Stimulated activated CD8-positive, alpha-beta memory T cell treated with anti-CD3 and anti-CD28 coated beads, Interleukin-7, amount 100 ng/mL, for 48 hours (primary cell): ENCODE results near the gene SPATA25.
"Not testable (repeated sequence)": the region's sequence is repeated elsewhere in the genome, so short reads cannot be mapped to it uniquely, and the experiment has no call there.

Source experiments
- DNase-seq, 2 donors: peaks; one replicate each; pipeline ENCODE4 v3.0.0-alpha.2; 2020; ENCODE audit warnings: low read depth in 1 of 2; ENCODE audit errors: extremely low read depth in 1 of 2

Gene SPATA25

GRCh38 chr20:45917790-45918141 lies 30.3 kb upstream of the SPATA25 start:
- DNase-seq: no peak

GRCh38 chr20:45913116-45913515 lies 25.7 kb upstream of the SPATA25 start:
- DNase-seq: no peak

GRCh38 chr20:45912344-45912682 lies 24.9 kb upstream of the SPATA25 start:
- no peak for DNase-seq

- no peak for DNase-seq
Measured at GRCh38 chr20:45911486-45912343, 24.3 kb upstream of the SPATA25 start, which contains the start of gene PLTP. PLTP (minus strand) TSS chr20:45912155; CDS start chr20:45911452, 703 bp downstream.

DNA sequence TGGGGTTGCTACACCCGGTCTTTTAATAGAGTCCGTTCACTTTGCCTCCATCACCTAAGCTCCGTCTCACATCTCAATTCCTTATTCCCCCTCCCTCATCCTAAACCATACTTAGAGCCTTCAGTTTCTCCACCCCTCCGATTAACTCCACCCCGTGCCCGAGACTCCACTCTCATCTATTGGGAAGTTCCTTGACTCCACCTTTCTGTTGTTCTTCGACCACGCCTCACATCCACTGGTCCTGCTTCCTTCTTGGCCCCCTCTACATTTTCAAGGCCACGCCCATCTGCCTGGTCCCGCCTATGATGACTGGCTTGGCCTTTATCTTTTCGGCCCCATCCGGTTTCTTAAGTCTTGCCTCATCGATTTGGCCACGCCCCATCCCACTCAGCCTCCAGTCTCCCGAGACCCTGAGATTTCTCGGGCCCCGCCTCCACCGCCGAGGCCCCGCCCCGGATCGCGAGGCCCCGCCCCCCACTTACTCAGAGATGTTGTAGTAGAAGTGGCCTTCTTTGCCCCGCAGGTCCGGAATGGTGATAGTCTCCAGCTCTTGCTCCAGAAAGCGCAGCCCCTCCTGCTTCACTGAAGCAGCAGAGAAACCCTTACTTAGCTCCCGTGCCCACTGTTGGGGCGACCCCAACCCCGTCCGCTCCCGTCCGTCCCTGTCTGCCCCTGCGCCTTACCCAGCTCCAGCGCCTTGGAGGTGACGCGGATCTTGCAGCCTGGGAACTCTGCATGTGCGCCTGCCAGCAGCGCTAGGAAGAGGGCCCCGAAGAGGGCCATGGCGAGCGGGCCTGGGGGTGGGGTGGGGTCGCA lies 23.5 kb upstream of the SPATA25 start:
- DNase-seq: peak; percentile 92 to 98

DNA sequence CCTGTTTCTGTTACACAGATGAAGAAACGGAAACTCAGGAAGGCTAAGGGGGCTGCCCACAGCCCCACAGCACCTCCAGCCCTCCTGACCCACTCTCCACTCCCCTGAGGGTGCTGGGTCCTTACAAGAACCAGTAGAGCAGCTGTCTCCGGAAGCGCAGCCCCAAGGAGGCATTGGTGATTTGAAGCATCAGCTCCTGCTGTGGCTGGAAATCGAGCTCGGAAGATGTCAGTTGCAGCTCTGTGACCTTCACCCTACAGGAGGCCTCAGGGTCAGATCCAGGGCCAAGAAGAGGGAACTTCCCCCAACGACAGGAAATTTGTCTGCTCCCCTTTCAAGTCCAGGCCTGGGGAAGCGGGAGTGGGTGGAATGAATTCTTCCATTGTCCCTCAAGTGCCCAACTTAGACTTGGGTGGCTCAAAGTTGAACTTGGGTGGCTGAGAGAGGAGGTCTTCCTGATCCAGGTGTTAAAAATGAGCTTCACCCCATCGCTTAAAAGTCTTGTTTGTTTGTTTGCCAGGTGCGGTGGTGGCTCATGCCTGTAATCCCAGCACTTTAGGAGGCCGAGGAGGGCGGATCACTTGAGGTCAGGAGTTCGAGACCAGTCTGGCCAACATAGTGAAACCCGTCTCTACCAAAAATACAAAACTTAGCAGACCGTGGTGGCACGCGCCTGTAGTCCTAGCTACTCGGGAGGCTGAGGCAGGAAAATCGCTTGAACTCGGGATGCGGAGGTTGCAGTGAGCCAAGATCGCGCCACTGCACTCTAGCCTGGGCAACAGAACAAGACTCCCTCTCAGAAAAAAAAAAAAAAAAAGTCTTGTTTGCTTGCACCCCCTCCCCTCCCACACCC lies 22.6 kb upstream of the SPATA25 start:
- DNase-seq: no peak

- DNase-seq: no peak
Measured at GRCh38 chr20:45909336-45909808, 21.9 kb upstream of the SPATA25 start.

- no peak for DNase-seq
Measured at GRCh38 chr20:45908084-45908483, 20.7 kb upstream of the SPATA25 start.

DNA sequence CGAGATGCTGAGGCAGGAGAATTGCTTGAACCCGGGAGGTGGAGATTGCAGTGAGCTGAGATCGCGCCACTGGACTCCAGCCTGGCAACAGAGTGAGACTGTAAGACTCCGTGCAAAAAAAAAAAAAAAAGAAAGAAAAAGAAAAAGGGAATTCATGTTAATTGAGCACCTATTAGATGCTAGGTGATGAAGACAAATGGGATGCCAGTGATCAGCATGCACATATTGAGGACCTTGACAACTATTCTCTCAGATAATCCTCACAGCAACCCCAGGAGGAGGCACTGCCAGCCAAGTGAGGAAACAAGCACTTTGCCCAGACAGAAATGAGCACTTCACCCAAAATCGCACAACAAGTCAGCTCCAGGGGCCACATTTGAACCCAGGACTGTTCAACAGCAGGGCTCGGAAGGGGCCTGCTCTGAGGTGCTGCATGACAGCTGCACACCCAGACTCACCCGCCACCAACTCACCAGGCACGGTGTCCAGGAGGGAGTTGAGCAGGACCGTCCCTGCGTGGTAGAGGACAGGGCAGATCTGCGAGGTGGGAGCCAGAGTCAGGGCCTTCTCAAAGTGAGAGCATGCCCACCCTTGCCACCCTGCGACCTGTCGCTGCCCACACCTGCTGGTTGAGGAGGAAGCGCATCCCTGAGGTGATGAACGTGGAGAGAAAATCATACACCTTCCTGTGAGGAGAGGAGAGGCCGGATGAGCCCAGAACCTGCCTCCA lies 20.0 kb upstream of the SPATA25 start:
- DNase-seq: no peak

DNA sequence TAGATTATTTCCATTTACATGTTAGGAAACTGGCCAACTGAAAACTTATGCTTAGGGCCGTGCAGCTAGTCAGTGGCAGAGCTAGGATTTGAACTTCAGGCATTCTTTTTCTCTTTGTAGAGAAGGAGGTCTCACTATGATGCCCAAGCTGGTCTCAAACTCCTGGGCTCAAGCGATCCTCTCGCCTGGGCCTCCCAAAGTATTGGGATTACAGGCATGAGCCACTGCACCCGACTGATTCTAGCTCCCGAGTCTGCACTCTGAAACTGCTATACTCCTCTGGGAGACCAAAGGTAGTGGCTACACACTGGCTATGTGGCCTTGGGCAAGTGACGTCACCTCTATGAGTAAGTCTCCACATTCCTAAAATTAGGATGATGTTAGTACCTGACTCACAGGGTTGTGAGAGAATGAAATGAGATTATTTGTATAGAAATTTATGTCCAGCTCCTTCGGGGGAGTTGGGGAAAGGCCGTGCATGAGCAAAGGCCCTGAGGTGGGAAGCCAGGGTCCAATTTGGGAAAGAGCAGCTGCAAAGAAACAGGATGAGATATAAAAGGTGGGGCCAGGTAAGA lies 18.2 kb upstream of the SPATA25 start:
- DNase-seq: no peak

DNA sequence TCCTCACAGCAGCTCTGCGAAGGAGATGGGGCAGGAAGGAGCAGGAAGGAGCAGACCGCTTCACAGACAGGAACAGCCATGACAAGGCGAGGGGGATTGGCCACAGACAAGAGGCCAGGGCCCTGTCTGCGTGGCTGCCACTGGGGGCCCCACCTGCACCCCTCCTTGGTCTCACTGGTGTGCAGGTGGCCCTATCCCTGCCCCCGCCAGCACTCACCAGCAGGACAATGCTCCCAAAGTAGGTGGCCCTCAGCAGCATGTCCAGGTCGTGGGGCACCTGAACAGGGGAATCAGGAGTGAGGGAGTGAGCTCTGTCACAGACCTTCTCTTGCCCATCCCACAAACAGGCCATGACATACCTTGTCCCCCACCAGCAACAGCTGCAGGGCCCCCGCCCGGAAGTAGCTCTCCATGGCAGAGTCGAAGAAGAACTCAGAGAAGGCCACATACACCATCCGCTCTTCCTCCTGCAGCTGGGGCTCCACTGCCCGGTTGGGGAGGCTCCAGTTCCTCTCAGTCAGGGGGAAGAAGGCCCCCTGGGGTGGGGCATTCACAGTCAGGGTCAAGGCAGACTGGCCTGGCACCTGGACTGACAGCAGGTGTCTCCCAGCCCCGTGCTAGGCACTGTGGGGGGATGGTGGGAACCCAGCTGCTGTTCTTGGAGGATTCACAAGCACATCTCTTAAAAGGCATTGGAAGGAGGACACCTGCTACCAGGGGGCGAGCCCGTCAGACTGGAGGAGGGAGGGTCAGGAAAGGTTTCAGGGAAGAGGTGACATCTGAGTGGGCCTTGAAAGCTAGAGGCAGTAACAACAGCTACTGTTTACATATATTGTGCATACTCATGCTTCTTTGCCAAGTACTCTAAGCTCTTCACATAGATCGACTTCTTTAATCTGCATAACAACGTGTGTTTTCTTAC lies 17.4 kb upstream of the SPATA25 start:
- no peak for DNase-seq

GRCh38 chr20:45902199-45902701 lies 14.8 kb upstream of the SPATA25 start:
- no peak for DNase-seq

DNA sequence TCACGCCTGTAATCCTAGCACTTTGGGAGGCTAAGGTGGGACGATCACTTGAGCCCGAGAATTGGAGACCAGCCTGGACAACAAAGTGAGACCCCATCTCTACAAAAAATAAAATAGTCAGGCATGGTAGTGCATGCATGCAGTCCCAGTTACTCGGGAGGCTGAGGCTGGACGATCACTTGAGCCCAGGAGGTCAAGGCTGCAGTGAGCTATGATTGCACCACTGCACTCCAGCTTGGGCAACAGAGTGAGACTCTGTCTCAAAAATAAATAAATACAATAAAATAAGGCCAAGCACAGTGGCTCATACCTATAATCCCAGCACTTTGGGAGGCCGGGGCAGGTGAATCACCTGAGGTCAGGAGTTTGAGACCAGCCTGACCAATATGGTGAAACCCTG lies 13.9 kb upstream of the SPATA25 start:
- not testable (repeated sequence) for DNase-seq

DNA sequence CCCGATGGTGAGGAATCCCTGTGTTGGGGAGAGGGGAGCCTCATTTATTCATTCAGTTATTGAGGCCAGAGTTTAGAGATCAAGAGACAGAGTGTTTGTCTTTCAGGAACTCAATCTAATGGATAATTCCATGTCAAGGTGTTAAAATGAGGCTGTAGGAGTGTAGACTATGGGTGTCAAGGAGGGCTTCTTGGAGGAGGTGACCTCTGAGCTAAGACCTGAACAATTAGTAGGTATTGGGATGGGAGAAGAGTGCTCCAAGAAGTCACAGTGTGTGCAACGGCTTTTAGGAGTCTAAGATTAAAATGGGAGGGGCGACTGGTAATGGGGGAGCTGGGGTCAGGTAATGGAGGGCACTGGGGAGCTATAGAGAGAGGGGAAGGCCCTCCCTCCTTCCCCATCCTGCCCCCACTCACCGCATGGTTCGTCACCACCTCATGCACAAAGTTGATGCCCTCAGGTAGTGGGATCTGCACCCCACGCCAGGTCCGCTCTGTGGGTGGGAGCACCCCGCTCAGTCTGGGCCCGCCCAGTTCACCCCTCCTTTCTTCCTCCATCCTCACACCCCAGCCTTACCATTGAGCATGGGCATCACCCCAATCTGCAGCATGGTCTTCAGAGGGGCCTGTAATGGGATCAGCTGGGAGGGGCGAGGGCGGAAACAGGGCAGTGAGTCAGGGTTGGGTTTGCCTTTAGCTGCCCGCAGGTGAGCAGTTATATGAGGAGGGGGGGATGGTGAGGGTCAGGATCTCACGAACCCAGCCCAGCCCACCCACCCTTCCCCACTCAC lies 11.8 kb upstream of the SPATA25 start:
- DNase-seq: no peak

DNA sequence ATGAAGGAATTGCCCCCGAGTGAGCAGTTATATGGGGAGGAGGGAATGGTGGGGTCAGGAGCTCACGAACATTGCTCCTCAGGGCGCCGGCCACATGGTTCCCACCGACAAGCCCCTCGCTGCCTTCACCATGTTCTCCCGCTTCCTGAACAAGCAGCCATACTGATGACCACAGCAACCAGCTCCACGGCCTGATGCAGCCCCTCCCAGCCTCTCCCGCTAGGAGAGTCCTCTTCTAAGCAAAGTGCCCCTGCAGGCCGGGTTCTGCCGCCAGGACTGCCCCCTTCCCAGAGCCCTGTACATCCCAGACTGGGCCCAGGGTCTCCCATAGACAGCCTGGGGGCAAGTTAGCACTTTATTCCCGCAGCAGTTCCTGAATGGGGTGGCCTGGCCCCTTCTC lies 10.9 kb upstream of the SPATA25 start:
- DNase-seq: no peak

DNA sequence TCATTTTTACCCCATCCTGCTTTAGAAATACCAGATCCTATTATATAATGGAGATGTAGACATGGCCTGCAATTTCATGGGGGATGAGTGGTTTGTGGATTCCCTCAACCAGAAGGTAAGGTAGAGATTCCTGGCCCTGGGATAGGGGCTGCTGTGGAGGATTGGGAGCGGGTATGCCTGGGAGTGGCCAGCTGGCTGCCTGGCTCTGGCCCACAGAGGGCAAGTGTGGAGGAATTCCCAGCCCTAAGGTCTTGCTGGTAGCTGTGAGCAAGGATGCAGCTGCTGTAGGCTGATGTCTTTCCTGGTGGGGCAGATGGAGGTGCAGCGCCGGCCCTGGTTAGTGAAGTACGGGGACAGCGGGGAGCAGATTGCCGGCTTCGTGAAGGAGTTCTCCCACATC lies 10.3 kb upstream of the SPATA25 start:
- DNase-seq: no peak

- DNase-seq: no peak
Measured at GRCh38 chr20:45897289-45897688, 9.9 kb upstream of the SPATA25 start.

- no peak for DNase-seq
Measured at GRCh38 chr20:45896641-45897161, 9.3 kb upstream of the SPATA25 start.
